Measurements from ENCODE around the gene TBX3.

GRCh38 chr12:114704096-114704495 is 20.1 kb upstream of the TBX3 start:
- TF ChIP-seq, protein P1, sequence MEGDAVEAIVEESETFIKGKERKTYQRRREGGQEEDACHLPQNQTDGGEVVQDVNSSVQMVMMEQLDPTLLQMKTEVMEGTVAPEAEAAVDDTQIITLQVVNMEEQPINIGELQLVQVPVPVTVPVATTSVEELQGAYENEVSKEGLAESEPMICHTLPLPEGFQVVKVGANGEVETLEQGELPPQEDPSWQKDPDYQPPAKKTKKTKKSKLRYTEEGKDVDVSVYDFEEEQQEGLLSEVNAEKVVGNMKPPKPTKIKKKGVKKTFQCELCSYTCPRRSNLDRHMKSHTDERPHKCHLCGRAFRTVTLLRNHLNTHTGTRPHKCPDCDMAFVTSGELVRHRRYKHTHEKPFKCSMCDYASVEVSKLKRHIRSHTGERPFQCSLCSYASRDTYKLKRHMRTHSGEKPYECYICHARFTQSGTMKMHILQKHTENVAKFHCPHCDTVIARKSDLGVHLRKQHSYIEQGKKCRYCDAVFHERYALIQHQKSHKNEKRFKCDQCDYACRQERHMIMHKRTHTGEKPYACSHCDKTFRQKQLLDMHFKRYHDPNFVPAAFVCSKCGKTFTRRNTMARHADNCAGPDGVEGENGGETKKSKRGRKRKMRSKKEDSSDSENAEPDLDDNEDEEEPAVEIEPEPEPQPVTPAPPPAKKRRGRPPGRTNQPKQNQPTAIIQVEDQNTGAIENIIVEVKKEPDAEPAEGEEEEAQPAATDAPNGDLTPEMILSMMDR (IDR thresholded peaks at IDR 0.05) = no peak
- TF ChIP-seq POLR2A (IDR thresholded peaks at IDR 0.05) = no peak
